ENCODE measurements around the gene SLC24A4. TPM values are rescaled to one million over a fixed set of nuclear protein-coding genes. Genes with fewer than 3 reads are reported as not detected.

The SLC24A4 gene
- total RNA-seq, 1 donor = not detected

GRCh38 chr14:92282669-92283068 is 40.3 kb upstream of the SLC24A4 start:
- H3K4me3 ChIP-seq (ENCODE audit: low read depth, low read length) = no peak overlapping the region
- DNase-seq (ENCODE audit: low read depth) = no peak
- no peak for TF ChIP-seq CTCF (IDR thresholded peaks at IDR 0.05; ENCODE audit: insufficient read depth, low read length)

DNA sequence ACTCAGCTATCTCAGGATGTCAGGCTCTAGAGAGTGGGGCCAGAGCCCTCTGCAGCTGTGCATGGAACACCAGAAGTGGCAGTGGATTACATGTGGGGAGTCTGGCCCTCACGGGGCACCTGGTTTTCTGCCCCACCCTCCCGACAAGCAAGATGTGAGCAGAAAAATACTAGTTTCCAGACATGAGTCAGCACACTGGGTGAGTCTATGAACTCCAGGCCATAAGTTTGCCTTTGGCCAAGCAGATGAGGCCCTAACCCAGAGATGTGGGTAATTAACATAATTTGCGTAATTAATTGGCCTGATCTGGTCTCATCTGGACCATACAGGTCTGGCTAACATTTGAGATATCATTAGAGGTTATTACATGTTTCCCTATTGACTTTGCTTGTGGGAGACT is 37.7 kb upstream of the SLC24A4 start:
- TF ChIP-seq CTCF (IDR thresholded peaks at IDR 0.05; ENCODE audit: insufficient read depth, low read length) = no peak
- no peak for DNase-seq (ENCODE audit: low read depth)
- H3K4me3 ChIP-seq (ENCODE audit: low read depth, low read length) = no peak overlapping the region

DNA sequence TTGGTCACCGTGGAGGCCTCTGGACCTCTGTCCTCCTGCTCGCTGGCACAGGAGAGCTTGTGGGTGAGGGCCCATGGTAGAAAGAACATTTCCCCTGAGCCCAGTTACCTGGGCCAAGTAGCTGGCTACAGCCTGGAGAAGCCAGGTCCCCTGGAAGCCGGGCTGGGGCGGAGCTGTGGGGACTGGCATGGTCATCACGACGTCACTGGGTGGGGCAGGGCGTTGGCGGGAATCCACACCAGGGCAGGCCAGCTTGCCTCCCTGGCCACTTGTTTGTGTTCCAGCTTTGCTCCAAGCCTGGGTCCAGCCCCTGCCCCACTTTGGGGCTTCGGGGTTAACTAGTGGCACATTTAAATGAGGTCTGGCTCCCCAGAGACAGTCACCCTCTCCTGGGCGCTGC is 35.0 kb upstream of the SLC24A4 start:
- no peak overlapping the region for H3K4me3 ChIP-seq (ENCODE audit: low read depth, low read length)
- no peak for TF ChIP-seq CTCF (IDR thresholded peaks at IDR 0.05; ENCODE audit: insufficient read depth, low read length)
- DNase-seq (ENCODE audit: low read depth) = no peak

DNA sequence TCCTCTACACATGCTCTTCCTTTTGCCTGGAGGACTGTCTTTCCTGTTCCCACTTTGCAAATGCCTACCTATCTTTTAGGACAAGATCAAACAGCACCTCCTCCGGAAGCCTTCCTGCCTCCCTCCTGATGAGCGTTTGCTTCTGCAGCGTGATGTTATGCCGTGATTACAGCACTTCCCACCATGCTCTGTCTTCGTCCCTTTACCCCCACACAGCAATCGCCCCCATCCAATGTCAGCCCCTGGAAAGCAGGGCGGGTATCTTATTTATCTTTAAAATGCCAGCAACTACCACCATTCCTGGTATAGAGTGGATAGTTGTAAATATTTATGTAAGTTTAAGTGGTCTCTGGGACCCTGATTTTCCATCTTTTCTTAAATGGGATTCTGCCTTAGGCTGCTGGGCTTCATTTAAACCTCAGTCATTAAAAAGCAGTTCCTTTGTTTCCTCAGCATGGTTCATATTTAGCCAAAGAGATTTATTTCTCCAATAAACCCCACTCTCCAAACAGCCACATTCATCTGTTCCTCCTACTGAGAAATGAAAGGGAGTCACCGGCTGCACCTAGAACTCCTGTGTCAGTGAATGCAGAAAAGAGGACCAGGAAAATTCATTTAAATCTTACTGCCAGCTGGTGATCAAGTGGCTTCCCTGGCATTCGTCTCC is 33.8 kb upstream of the SLC24A4 start:
- DNase-seq (ENCODE audit: low read depth) = no peak
- no peak for TF ChIP-seq CTCF (IDR thresholded peaks at IDR 0.05; ENCODE audit: insufficient read depth, low read length)
- H3K4me3 ChIP-seq (ENCODE audit: low read depth, low read length) = no peak overlapping the region

- TF ChIP-seq CTCF (IDR thresholded peaks at IDR 0.05; ENCODE audit: insufficient read depth, low read length) = no peak
- DNase-seq (ENCODE audit: low read depth) = no peak
- H3K4me3 ChIP-seq (ENCODE audit: low read depth, low read length) = no peak overlapping the region
Measured at GRCh38 chr14:92292673-92293072, 30.3 kb upstream of the SLC24A4 start.

- DNase-seq (ENCODE audit: low read depth) = no peak
- no peak overlapping the region for H3K4me3 ChIP-seq (ENCODE audit: low read depth, low read length)
- TF ChIP-seq CTCF (IDR thresholded peaks at IDR 0.05; ENCODE audit: insufficient read depth, low read length) = no peak
Measured at GRCh38 chr14:92294506-92294905, 28.5 kb upstream of the SLC24A4 start.

All from fibroblast of the aortic adventitia (primary cell).